ENCODE results near the gene ATP2A3.

GRCh38 chr17:4003501-4004421, 39.5 kb upstream of the ATP2A3 start:
- TF ChIP-seq POLR2A (IDR thresholded peaks at IDR 0.05) (no peak), CTCF (IDR thresholded peaks at IDR 0.05) (no peak)
